HEK293 (cell line): Measurements from ENCODE around the gene TTLL11.

ENCODE experiments used
- CTCF ChIA-PET: fragments of 350-600 bp; formaldehyde crosslinking; extraction: SDS; loops from one replicate; lab custom pipeline; 2021; ENCODE audit warnings: antibody characterized with exemption; lab: Yijun Ruan, JAX
- POLR2A ChIA-PET: fragments of 300-600 bp; formaldehyde crosslinking; extraction: SDS; loops from one replicate; lab custom pipeline; 2020; ENCODE audit warnings: antibody characterized with exemption, inconsistent platforms; lab: Yijun Ruan, JAX
- H3K27ac ChIP-seq: fragments of 200-500 bp; sonication (Bioruptor generic); 2 replicates; pipeline ENCODE4 v1.5.1; 2014; ENCODE audit warnings: low read depth, low read length, control low read depth, inconsistent platforms; ENCODE audit errors: extremely low read depth
- H3K36me3 ChIP-seq, 2 experiments: fragments of 200-500 bp in 1 of 2; sonication (Bioruptor generic) in 1 of 2; 1 replicate in 1 of 2; 2 replicates in 1 of 2; pipeline ENCODE4 v1.5.1; 2014 to 2017; ENCODE audit warnings: inconsistent platforms in 2 of 2, low read length in 2 of 2; ENCODE audit not compliant: control insufficient read depth in 2 of 2, insufficient read depth in 1 of 2
- H3K4me1 ChIP-seq: fragments of 200-500 bp; sonication (Bioruptor generic); 2 replicates; pipeline ENCODE4 v1.5.1; 2014; ENCODE audit warnings: mild to moderate bottlenecking, low read length, inconsistent platforms; ENCODE audit not compliant: control insufficient read depth, insufficient read depth
- H3K4me3 ChIP-seq: 2 replicates; pipeline ENCODE4 v1.5.1; 2011; ENCODE audit warnings: low read depth, mild to moderate bottlenecking, control low read depth, low read length, moderate library complexity
- H3K9me3 ChIP-seq: fragments of 200-500 bp; sonication (Bioruptor generic); 2 replicates; pipeline ENCODE4 v1.5.1; 2014; ENCODE audit warnings: low read depth, low read length, inconsistent platforms; ENCODE audit not compliant: control insufficient read depth, insufficient read depth
- EGR2 ChIP-seq: fragments of 450-650 bp; formaldehyde crosslinking; IDR thresholded peaks from 2 replicates; pipeline ENCODE4 v1.5.1; 2016; ENCODE audit warnings: low read depth, missing biosample characterization, missing genetic modification characterization
- GFI1B ChIP-seq: fragments of 450-650 bp; formaldehyde crosslinking; IDR thresholded peaks from 2 replicates; pipeline ENCODE4 v1.5.1; 2016; ENCODE audit warnings: missing biosample characterization, missing genetic modification characterization
- KLF1 ChIP-seq: fragments of 450-650 bp; formaldehyde crosslinking; IDR thresholded peaks from 2 replicates; pipeline ENCODE4 v1.5.1; 2016; ENCODE audit warnings: missing biosample characterization, missing genetic modification characterization
- ZNF10 ChIP-seq: fragments of 450-650 bp; formaldehyde crosslinking; IDR thresholded peaks from 2 replicates; pipeline ENCODE4 v1.5.1; 2017; ENCODE audit warnings: missing biosample characterization, missing genetic modification characterization
- ZNF132 ChIP-seq: fragments of 450-650 bp; formaldehyde crosslinking; IDR thresholded peaks from 2 replicates; pipeline ENCODE4 v1.5.1; 2017; ENCODE audit warnings: missing biosample characterization, missing genetic modification characterization, borderline replicate concordance
- ZNF138 ChIP-seq: fragments of 450-650 bp; formaldehyde crosslinking; IDR thresholded peaks from 2 replicates; pipeline ENCODE4 v1.5.1; 2016; ENCODE audit warnings: missing biosample characterization, missing genetic modification characterization, borderline replicate concordance
- ZNF239 ChIP-seq: fragments of 450-650 bp; formaldehyde crosslinking; IDR thresholded peaks from 2 replicates; pipeline ENCODE4 v1.5.1; 2016; ENCODE audit warnings: missing biosample characterization, missing genetic modification characterization
- ZNF423 ChIP-seq: fragments of 450-650 bp; formaldehyde crosslinking; IDR thresholded peaks from 2 replicates; pipeline ENCODE4 v1.5.1; 2016; ENCODE audit warnings: missing biosample characterization, missing genetic modification characterization
- ZNF426 ChIP-seq: fragments of 450-650 bp; formaldehyde crosslinking; IDR thresholded peaks from 2 replicates; pipeline ENCODE4 v1.5.1; 2017; ENCODE audit warnings: missing biosample characterization, missing genetic modification characterization, mild to moderate bottlenecking, inconsistent platforms, moderate library complexity
- ZNF473 ChIP-seq: fragments of 450-650 bp; formaldehyde crosslinking; IDR thresholded peaks from 2 replicates; pipeline ENCODE4 v1.5.1; 2017; ENCODE audit warnings: missing biosample characterization, missing genetic modification characterization
- ZNF624 ChIP-seq: fragments of 450-650 bp; formaldehyde crosslinking; IDR thresholded peaks from 2 replicates; pipeline ENCODE4 v1.5.1; 2017; ENCODE audit warnings: missing biosample characterization, missing genetic modification characterization
- ZNF664 ChIP-seq: fragments of 450-650 bp; formaldehyde crosslinking; IDR thresholded peaks from 2 replicates; pipeline ENCODE4 v1.5.1; 2016; ENCODE audit warnings: missing biosample characterization, missing genetic modification characterization
- ZNF677 ChIP-seq: fragments of 450-650 bp; IDR thresholded peaks from 2 replicates; pipeline ENCODE4 v1.5.0; 2018; ENCODE audit warnings: missing biosample characterization, mild to moderate bottlenecking, missing genetic modification characterization, moderate library complexity
- ZNF76 ChIP-seq: fragments of 450-650 bp; formaldehyde crosslinking; IDR thresholded peaks from 2 replicates; pipeline ENCODE4; 2016; ENCODE audit warnings: low read depth, missing biosample characterization, missing genetic modification characterization, borderline replicate concordance
- ZNF785 ChIP-seq: fragments of 450-650 bp; formaldehyde crosslinking; IDR thresholded peaks from 2 replicates; pipeline ENCODE4 v1.5.1; 2016; ENCODE audit warnings: missing biosample characterization, missing genetic modification characterization
- TF ChIP-seq, protein P1 (sequence below): fragments of 450-650 bp; formaldehyde crosslinking; IDR thresholded peaks from 2 replicates; pipeline ENCODE4 v1.5.0; 2017; ENCODE audit warnings: missing biosample characterization, missing genetic modification characterization, borderline replicate concordance
- TF ChIP-seq, protein P2 (sequence below): fragments of 450-650 bp; formaldehyde crosslinking; IDR thresholded peaks from 2 replicates; pipeline ENCODE4 v1.5.1; 2016; ENCODE audit warnings: missing biosample characterization, missing genetic modification characterization
- TF ChIP-seq, protein P3 (sequence below): fragments of 450-650 bp; IDR thresholded peaks from 2 replicates; pipeline ENCODE4 v1.5.1; 2018; ENCODE audit warnings: missing biosample characterization, mild to moderate bottlenecking, missing genetic modification characterization
- TF ChIP-seq, protein P4 (sequence below): fragments of 450-650 bp; formaldehyde crosslinking; IDR thresholded peaks from 2 replicates; pipeline ENCODE4 v1.5.1; 2017; ENCODE audit warnings: missing biosample characterization, missing genetic modification characterization
- TF ChIP-seq, protein P5 (sequence below): fragments of 450-650 bp; formaldehyde crosslinking; IDR thresholded peaks from 2 replicates; pipeline ENCODE4 v1.5.1; 2016; ENCODE audit warnings: missing biosample characterization, missing genetic modification characterization

Gene TTLL11

DNA sequence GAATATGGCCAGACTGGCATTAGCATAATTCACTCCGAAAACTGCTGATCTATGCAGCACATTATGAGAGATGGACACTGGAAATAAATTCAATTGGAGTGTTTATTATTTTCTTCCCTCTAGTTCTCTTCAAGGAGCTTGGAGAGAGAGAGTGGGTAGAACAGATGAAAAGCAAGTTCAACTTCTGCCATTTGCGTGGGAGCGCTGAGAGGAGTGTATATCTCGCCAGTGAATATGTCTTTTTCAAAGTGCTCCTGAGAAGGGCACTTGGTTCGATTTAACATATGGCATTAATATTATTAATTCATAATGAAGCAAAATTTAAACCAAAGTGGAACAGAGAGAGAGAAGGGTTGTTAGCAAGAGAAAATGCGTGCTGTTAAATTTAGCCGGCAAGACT is 227.2 kb downstream of the TTLL11 start:
- H3K4me1 ChIP-seq, result no peaks in the 10 kb centered on the region
- no peaks in the 10 kb centered on the region for H3K36me3 ChIP-seq
- TF ChIP-seq, protein P1, sequence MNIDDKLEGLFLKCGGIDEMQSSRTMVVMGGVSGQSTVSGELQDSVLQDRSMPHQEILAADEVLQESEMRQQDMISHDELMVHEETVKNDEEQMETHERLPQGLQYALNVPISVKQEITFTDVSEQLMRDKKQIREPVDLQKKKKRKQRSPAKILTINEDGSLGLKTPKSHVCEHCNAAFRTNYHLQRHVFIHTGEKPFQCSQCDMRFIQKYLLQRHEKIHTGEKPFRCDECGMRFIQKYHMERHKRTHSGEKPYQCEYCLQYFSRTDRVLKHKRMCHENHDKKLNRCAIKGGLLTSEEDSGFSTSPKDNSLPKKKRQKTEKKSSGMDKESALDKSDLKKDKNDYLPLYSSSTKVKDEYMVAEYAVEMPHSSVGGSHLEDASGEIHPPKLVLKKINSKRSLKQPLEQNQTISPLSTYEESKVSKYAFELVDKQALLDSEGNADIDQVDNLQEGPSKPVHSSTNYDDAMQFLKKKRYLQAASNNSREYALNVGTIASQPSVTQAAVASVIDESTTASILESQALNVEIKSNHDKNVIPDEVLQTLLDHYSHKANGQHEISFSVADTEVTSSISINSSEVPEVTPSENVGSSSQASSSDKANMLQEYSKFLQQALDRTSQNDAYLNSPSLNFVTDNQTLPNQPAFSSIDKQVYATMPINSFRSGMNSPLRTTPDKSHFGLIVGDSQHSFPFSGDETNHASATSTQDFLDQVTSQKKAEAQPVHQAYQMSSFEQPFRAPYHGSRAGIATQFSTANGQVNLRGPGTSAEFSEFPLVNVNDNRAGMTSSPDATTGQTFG (tag by site-specific recombination), result no peak
- TF ChIP-seq EGR2 (tag by site-specific recombination), result 0 out of 2 replicates have a peak, but pooled peaks have one; percentile 13
- H3K27ac ChIP-seq, result no peak overlapping the region
- H3K4me3 ChIP-seq, result no peak overlapping the region
- H3K9me3 ChIP-seq, result no peaks in the 10 kb centered on the region
- CTCF ChIA-PET, result interaction anchor here (0.7 kb wide), 2 partner anchors 12 to 206 kb away, joined by 3 read pairs; no protein-coding TSS in a partner anchor
- POLR2A ChIA-PET, result no interaction called here

DNA sequence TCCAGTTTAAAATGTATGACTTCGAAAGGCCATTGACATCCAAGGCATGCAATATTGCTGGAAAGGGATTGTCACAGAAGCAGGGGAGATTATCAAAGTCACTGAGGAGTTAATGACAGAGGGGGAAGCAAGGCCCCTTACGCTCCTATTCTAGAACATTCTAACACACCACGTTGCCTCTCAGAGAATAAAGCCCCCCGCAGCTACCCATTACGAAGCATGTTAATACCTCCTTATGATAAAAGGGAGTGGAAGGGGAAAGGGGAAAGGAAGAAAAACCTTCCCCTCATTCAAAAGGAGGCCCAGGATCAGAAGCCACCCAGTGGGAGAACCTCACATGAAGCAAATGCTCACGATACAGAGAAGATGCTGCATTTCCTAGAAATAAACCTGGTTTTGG is 228.0 kb downstream of the TTLL11 start:
- ChIA-PET POLR2A (no interaction called here), CTCF (interaction anchor here (1.1 kb wide), 1 partner anchor 170 kb away, joined by 3 read pairs; no protein-coding TSS in a partner anchor)
- no peak for TF ChIP-seq ZNF239 (tag by site-specific recombination)
- no peak for TF ChIP-seq KLF1 (tag by site-specific recombination)
- TF ChIP-seq, protein P2, sequence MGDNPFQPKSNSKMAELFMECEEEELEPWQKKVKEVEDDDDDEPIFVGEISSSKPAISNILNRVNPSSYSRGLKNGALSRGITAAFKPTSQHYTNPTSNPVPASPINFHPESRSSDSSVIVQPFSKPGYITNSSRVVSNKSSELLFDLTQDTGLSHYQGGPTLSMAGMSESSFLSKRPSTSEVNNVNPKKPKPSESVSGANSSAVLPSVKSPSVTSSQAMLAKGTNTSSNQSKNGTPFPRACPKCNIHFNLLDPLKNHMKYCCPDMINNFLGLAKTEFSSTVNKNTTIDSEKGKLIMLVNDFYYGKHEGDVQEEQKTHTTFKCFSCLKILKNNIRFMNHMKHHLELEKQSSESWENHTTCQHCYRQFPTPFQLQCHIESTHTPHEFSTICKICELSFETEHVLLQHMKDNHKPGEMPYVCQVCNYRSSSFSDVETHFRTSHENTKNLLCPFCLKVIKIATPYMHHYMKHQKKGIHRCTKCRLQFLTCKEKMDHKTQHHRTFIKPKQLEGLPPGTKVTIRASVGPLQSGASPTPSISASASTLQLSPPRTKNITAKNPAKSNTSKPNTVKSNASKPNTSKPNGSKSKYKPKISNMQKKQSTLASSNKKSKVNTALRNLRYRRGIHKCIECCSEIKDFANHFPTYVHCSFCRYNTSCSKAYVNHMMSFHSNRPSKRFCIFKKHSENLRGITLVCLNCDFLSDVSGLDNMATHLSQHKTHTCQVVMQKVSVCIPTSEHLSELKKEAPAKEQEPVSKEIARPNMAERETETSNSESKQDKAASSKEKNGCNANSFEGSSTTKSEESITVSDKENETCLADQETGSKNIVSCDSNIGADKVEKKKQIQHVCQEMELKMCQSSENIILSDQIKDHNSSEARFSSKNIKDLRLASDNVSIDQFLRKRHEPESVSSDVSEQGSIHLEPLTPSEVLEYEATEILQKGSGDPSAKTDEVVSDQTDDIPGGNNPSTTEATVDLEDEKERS (tag by site-specific recombination), result no peak
- TF ChIP-seq, protein P3, sequence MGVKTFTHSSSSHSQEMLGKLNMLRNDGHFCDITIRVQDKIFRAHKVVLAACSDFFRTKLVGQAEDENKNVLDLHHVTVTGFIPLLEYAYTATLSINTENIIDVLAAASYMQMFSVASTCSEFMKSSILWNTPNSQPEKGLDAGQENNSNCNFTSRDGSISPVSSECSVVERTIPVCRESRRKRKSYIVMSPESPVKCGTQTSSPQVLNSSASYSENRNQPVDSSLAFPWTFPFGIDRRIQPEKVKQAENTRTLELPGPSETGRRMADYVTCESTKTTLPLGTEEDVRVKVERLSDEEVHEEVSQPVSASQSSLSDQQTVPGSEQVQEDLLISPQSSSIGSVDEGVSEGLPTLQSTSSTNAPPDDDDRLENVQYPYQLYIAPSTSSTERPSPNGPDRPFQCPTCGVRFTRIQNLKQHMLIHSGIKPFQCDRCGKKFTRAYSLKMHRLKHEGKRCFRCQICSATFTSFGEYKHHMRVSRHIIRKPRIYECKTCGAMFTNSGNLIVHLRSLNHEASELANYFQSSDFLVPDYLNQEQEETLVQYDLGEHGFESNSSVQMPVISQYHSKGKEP (tag by site-specific recombination), result no peak
- no peak for TF ChIP-seq ZNF473 (tag by site-specific recombination)
- TF ChIP-seq ZNF785, result no peak
- TF ChIP-seq ZNF132, result no peak
- no peak for TF ChIP-seq ZNF677 (tag by site-specific recombination)
- TF ChIP-seq ZNF664 (tag by site-specific recombination), result no peak
- TF ChIP-seq GFI1B (tag by site-specific recombination), result no peak
- TF ChIP-seq ZNF426 (tag by site-specific recombination), result no peak
- no peak for TF ChIP-seq ZNF423 (tag by site-specific recombination)
- TF ChIP-seq ZNF76 (tag by site-specific recombination), result no peak
- Histone ChIP-seq H3K4me1 (no peaks in the 10 kb centered on the region), H3K27ac (no peak overlapping the region), H3K36me3 (no peaks in the 10 kb centered on the region), H3K4me3 (no peak overlapping the region), H3K9me3 (no peaks in the 10 kb centered on the region)

DNA sequence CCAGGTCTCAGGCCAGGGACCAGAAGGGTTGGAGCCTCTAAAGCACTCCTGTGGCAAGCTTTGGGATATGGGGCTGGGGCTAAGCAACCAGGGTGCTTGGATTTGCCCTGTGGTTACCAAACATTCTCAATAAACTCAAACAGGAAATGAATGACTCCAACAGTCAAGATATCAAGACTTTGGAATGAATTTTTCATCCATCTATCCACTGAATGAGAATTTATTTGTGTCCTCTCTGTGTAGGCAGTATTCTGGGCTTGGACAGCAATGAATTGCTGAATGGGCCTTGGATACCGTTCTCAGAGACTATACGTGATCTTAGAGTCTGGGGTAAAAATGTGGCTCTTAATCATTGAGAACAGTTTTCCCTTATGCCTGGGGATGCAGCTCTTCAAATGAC is 229.2 kb downstream of the TTLL11 start:
- TF ChIP-seq ZNF138 (tag by site-specific recombination) (no peak), ZNF423 (tag by site-specific recombination) (no peak), ZNF624 (tag by site-specific recombination) (no peak), ZNF10 (tag by site-specific recombination) (no peak)
- TF ChIP-seq, protein P4, sequence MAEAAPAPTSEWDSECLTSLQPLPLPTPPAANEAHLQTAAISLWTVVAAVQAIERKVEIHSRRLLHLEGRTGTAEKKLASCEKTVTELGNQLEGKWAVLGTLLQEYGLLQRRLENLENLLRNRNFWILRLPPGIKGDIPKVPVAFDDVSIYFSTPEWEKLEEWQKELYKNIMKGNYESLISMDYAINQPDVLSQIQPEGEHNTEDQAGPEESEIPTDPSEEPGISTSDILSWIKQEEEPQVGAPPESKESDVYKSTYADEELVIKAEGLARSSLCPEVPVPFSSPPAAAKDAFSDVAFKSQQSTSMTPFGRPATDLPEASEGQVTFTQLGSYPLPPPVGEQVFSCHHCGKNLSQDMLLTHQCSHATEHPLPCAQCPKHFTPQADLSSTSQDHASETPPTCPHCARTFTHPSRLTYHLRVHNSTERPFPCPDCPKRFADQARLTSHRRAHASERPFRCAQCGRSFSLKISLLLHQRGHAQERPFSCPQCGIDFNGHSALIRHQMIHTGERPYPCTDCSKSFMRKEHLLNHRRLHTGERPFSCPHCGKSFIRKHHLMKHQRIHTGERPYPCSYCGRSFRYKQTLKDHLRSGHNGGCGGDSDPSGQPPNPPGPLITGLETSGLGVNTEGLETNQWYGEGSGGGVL, result no peak
- TF ChIP-seq, protein P5, sequence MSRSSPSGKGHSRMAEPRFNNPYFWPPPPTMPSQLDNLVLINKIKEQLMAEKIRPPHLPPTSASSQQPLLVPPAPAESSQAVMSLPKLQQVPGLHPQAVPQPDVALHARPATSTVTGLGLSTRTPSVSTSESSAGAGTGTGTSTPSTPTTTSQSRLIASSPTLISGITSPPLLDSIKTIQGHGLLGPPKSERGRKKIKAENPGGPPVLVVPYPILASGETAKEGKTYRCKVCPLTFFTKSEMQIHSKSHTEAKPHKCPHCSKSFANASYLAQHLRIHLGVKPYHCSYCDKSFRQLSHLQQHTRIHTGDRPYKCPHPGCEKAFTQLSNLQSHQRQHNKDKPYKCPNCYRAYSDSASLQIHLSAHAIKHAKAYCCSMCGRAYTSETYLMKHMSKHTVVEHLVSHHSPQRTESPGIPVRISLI, result no peak
- H3K4me1 ChIP-seq, result no peaks in the 10 kb centered on the region
- H3K4me3 ChIP-seq, result no peak overlapping the region
- no peak overlapping the region for H3K27ac ChIP-seq
- H3K36me3 ChIP-seq, result no peaks in the 10 kb centered on the region
- H3K9me3 ChIP-seq, result no peaks in the 10 kb centered on the region
- ChIA-PET POLR2A (no interaction called here), CTCF (interaction anchor here (0.5 to 1.1 kb wide), 2 partner anchors 25 to 168 kb away, joined by 3 read pairs; no protein-coding TSS in a partner anchor)
